GM12873 (cell line): ENCODE measurements around the gene SH3D19.

Source experiments
- CTCF ChIP-seq: IDR thresholded peaks from 2 replicates; pipeline ENCODE4 v1.5.1; 2012; ENCODE audit warnings: low read depth, mild to moderate bottlenecking, moderate library complexity, low read length, control low read depth; ENCODE audit not compliant: insufficient read depth; ENCODE audit errors: missing control alignments

SH3D19 gene

GRCh38 chr4:151319490-151319889 lies 5.9 kb downstream of the SH3D19 start:
- no peak for TF ChIP-seq CTCF

GRCh38 chr4:151318307-151319006 lies 6.9 kb downstream of the SH3D19 start:
- no peak for TF ChIP-seq CTCF

GRCh38 chr4:151316645-151317044 lies 8.8 kb downstream of the SH3D19 start:
- no peak for TF ChIP-seq CTCF

- TF ChIP-seq CTCF = no peak
Observed at GRCh38 chr4:151315212-151315886, 10.1 kb downstream of the SH3D19 start.

GRCh38 chr4:151314479-151314878 lies 10.9 kb downstream of the SH3D19 start:
- no peak for TF ChIP-seq CTCF

GRCh38 chr4:151314010-151314355 lies 11.4 kb downstream of the SH3D19 start:
- no peak for TF ChIP-seq CTCF

- no peak for TF ChIP-seq CTCF
Observed at GRCh38 chr4:151313306-151314009, 11.9 kb downstream of the SH3D19 start.
